ENCODE results near the gene RPRML. TPM values are rescaled to one million over a fixed set of nuclear protein-coding genes. Genes with fewer than 3 reads are reported as not detected.

RPRML gene
- total and polyA plus RNA-seq, 5 donors from 2014 or later = not detected

GRCh38 chr17:46984341-46984740, 5.3 kb upstream of the RPRML start:
- peaks cover 6% of the 10 kb centered on the region for H3K27me3 ChIP-seq (ENCODE audit: control insufficient read depth, insufficient read depth, low read length)
- ATAC-seq (ENCODE audit: low read depth in 2 of 2) = no peak
- Mint-ChIP-seq H3K4me3 (no peak overlapping the region), H3K4me1 (peaks cover 0 to 8% (median 1%) of the 10 kb centered on the region in 4 donors), H3K27ac (no peak overlapping the region), H3K27me3 (peaks cover 28% of the 10 kb centered on the region), H3K9me3 (no peaks in the 10 kb centered on the region), H3K36me3 (peaks cover 13% of the 10 kb centered on the region)
- H3K27ac ChIP-seq (ENCODE audit: insufficient read depth, low read length, poor library complexity, severe bottlenecking) = no peak overlapping the region
- no peaks in the 10 kb centered on the region for H3K36me3 ChIP-seq (ENCODE audit: control insufficient read depth, insufficient read depth, low read length)
- H3K4me3 ChIP-seq (ENCODE audit: low read depth, low read length) = no peak overlapping the region
- H3K9me3 ChIP-seq (ENCODE audit: control insufficient read depth in 2 of 2, low read length in 2 of 2) = no peaks in the 10 kb centered on the region
- no peak for DNase-seq
- peaks cover 3% of the 10 kb centered on the region for H3K4me1 ChIP-seq (ENCODE audit: control insufficient read depth, insufficient read depth, low read length, poor library complexity, severe bottlenecking)

- no peaks in the 10 kb centered on the region for H3K9me3 Mint-ChIP-seq
- H3K36me3 Mint-ChIP-seq = peaks cover 13% of the 10 kb centered on the region
- H3K27me3 ChIP-seq (ENCODE audit: control insufficient read depth, insufficient read depth, low read length) = peaks cover 6% of the 10 kb centered on the region
- H3K27ac Mint-ChIP-seq = peak overlapping the region in 1 of 3 donors; percentile 48
- peaks cover 9% of the 10 kb centered on the region for H3K4me1 ChIP-seq (ENCODE audit: control insufficient read depth, insufficient read depth, low read length, poor library complexity, severe bottlenecking)
- DNase-seq (no peak), ATAC-seq (ENCODE audit: low read depth in 2 of 2) (no peak)
- no peak overlapping the region for H3K4me3 ChIP-seq (ENCODE audit: low read depth, low read length)
- H3K4me3 Mint-ChIP-seq = no peak overlapping the region
- peaks cover 29% of the 10 kb centered on the region for H3K27me3 Mint-ChIP-seq
- no peak overlapping the region for H3K27ac ChIP-seq (ENCODE audit: insufficient read depth, low read length, poor library complexity, severe bottlenecking)
- H3K9me3 ChIP-seq (ENCODE audit: control insufficient read depth in 2 of 2, low read length in 2 of 2) = no peaks in the 10 kb centered on the region
- peaks cover 0 to 9% (median 1%) of the 10 kb centered on the region in 4 donors for H3K4me1 Mint-ChIP-seq
- no peaks in the 10 kb centered on the region for H3K36me3 ChIP-seq (ENCODE audit: control insufficient read depth, insufficient read depth, low read length)
These were observed 4.7 kb upstream of the RPRML start for GRCh38 chr17:46983782-46984181.

- no peaks in the 10 kb centered on the region for H3K9me3 Mint-ChIP-seq
- no peaks in the 10 kb centered on the region for H3K9me3 ChIP-seq (ENCODE audit: control insufficient read depth in 2 of 2, low read length in 2 of 2)
- H3K4me1 Mint-ChIP-seq = peaks cover 0 to 16% (median 4%) of the 10 kb centered on the region in 4 donors
- no peak overlapping the region for H3K27ac Mint-ChIP-seq
- peaks cover 16% of the 10 kb centered on the region for H3K36me3 Mint-ChIP-seq
- no peak overlapping the region for H3K4me3 ChIP-seq (ENCODE audit: low read depth, low read length)
- H3K27me3 Mint-ChIP-seq = peaks cover 36% of the 10 kb centered on the region
- peaks cover 10% of the 10 kb centered on the region for H3K27me3 ChIP-seq (ENCODE audit: control insufficient read depth, insufficient read depth, low read length)
- H3K27ac ChIP-seq (ENCODE audit: insufficient read depth, low read length, poor library complexity, severe bottlenecking) = no peak overlapping the region
- no peak overlapping the region for H3K4me3 Mint-ChIP-seq
- H3K4me1 ChIP-seq (ENCODE audit: control insufficient read depth, insufficient read depth, low read length, poor library complexity, severe bottlenecking) = peaks cover 18% of the 10 kb centered on the region
- DNase-seq = no peak
- no peak for ATAC-seq (ENCODE audit: low read depth in 2 of 2)
- no peaks in the 10 kb centered on the region for H3K36me3 ChIP-seq (ENCODE audit: control insufficient read depth, insufficient read depth, low read length)
These were observed 3.5 kb upstream of the RPRML start for GRCh38 chr17:46982577-46982976.

- Histone ChIP-seq H3K36me3 (ENCODE audit: control insufficient read depth, insufficient read depth, low read length) (no peaks in the 10 kb centered on the region), H3K9me3 (ENCODE audit: control insufficient read depth in 2 of 2, low read length in 2 of 2) (no peaks in the 10 kb centered on the region), H3K27ac (ENCODE audit: insufficient read depth, low read length, poor library complexity, severe bottlenecking) (no peak overlapping the region), H3K4me3 (ENCODE audit: low read depth, low read length) (no peak overlapping the region), H3K4me1 (ENCODE audit: control insufficient read depth, insufficient read depth, low read length, poor library complexity, severe bottlenecking) (peaks cover 18% of the 10 kb centered on the region), H3K27me3 (ENCODE audit: control insufficient read depth, insufficient read depth, low read length) (peaks cover 14% of the 10 kb centered on the region)
- peak in 1 of 2 donors; percentile 31 for ATAC-seq (ENCODE audit: low read depth in 2 of 2)
- Mint-ChIP-seq H3K36me3 (peaks cover 30% of the 10 kb centered on the region), H3K27ac (peak overlapping the region in 1 of 3 donors; percentile 63), H3K4me1 (peaks cover 0 to 18% (median 4%) of the 10 kb centered on the region in 4 donors), H3K9me3 (peaks cover 0 to 2% (median 0%) of the 10 kb centered on the region in 7 donors), H3K27me3 (peaks cover 44% of the 10 kb centered on the region), H3K4me3 (peak overlapping the region in 2 of 4 donors; percentile 66 to 74)
- DNase-seq = peak in 1 of 3 donors; percentile 25
These were observed 435 bp downstream of the RPRML start for GRCh38 chr17:46978489-46979146.

GRCh38 chr17:46977750-46978488, 1.1 kb downstream of the RPRML start:
- H3K27me3 Mint-ChIP-seq = peaks cover 43% of the 10 kb centered on the region

GRCh38 chr17:46977348-46977747, 1.7 kb downstream of the RPRML start:
- Mint-ChIP-seq H3K9me3 (peaks cover 0 to 2% (median 0%) of the 10 kb centered on the region in 7 donors), H3K4me3 (peak overlapping the region in 1 of 4 donors; percentile 13), H3K27me3 (peaks cover 43% of the 10 kb centered on the region), H3K27ac (peak overlapping the region in 1 of 3 donors; percentile 35), H3K36me3 (peaks cover 37% of the 10 kb centered on the region), H3K4me1 (peaks cover 0 to 18% (median 4%) of the 10 kb centered on the region in 4 donors)
- Histone ChIP-seq H3K27me3 (ENCODE audit: control insufficient read depth, insufficient read depth, low read length) (peaks cover 14% of the 10 kb centered on the region), H3K27ac (ENCODE audit: insufficient read depth, low read length, poor library complexity, severe bottlenecking) (no peak overlapping the region), H3K4me1 (ENCODE audit: control insufficient read depth, insufficient read depth, low read length, poor library complexity, severe bottlenecking) (peaks cover 18% of the 10 kb centered on the region), H3K36me3 (ENCODE audit: control insufficient read depth, insufficient read depth, low read length) (no peaks in the 10 kb centered on the region), H3K9me3 (ENCODE audit: control insufficient read depth in 2 of 2, low read length in 2 of 2) (no peaks in the 10 kb centered on the region), H3K4me3 (ENCODE audit: low read depth, low read length) (no peak overlapping the region)
- ATAC-seq (ENCODE audit: low read depth in 2 of 2) (no peak), DNase-seq (no peak)

More at GRCh38 chr17:46977750-46978488, 1.1 kb downstream of the RPRML start:
- Mint-ChIP-seq H3K4me3 (peak overlapping the region in 3 of 4 donors; percentile 82 to 89 (median 86)), H3K36me3 (peaks cover 33% of the 10 kb centered on the region), H3K9me3 (peaks cover 0 to 2% (median 0%) of the 10 kb centered on the region in 7 donors), H3K27ac (no peak overlapping the region), H3K4me1 (peaks cover 0 to 18% (median 4%) of the 10 kb centered on the region in 4 donors)
- H3K9me3 ChIP-seq (ENCODE audit: control insufficient read depth in 2 of 2, low read length in 2 of 2) = no peaks in the 10 kb centered on the region
- ATAC-seq (ENCODE audit: low read depth in 2 of 2) (no peak), DNase-seq (no peak)
- no peaks in the 10 kb centered on the region for H3K36me3 ChIP-seq (ENCODE audit: control insufficient read depth, insufficient read depth, low read length)
- no peak overlapping the region for H3K4me3 ChIP-seq (ENCODE audit: low read depth, low read length)
- no peak overlapping the region for H3K27ac ChIP-seq (ENCODE audit: insufficient read depth, low read length, poor library complexity, severe bottlenecking)
- H3K4me1 ChIP-seq (ENCODE audit: control insufficient read depth, insufficient read depth, low read length, poor library complexity, severe bottlenecking) = peaks cover 18% of the 10 kb centered on the region
- peaks cover 14% of the 10 kb centered on the region for H3K27me3 ChIP-seq (ENCODE audit: control insufficient read depth, insufficient read depth, low read length)

- ATAC-seq (ENCODE audit: low read depth in 2 of 2) (no peak), DNase-seq (no peak)
- peaks cover 43% of the 10 kb centered on the region for H3K27me3 Mint-ChIP-seq
- peaks cover 18% of the 10 kb centered on the region for H3K4me1 ChIP-seq (ENCODE audit: control insufficient read depth, insufficient read depth, low read length, poor library complexity, severe bottlenecking)
- H3K27ac ChIP-seq (ENCODE audit: insufficient read depth, low read length, poor library complexity, severe bottlenecking) = no peak overlapping the region
- H3K4me3 ChIP-seq (ENCODE audit: low read depth, low read length) = no peak overlapping the region
- peaks cover 0 to 18% (median 4%) of the 10 kb centered on the region in 4 donors for H3K4me1 Mint-ChIP-seq
- peaks cover 0 to 2% (median 0%) of the 10 kb centered on the region in 7 donors for H3K9me3 Mint-ChIP-seq
- H3K27ac Mint-ChIP-seq = no peak overlapping the region
- H3K4me3 Mint-ChIP-seq = no peak overlapping the region
- H3K27me3 ChIP-seq (ENCODE audit: control insufficient read depth, insufficient read depth, low read length) = peaks cover 14% of the 10 kb centered on the region
- no peaks in the 10 kb centered on the region for H3K36me3 ChIP-seq (ENCODE audit: control insufficient read depth, insufficient read depth, low read length)
- peaks cover 37% of the 10 kb centered on the region for H3K36me3 Mint-ChIP-seq
- no peaks in the 10 kb centered on the region for H3K9me3 ChIP-seq (ENCODE audit: control insufficient read depth in 2 of 2, low read length in 2 of 2)
These were observed 2.3 kb downstream of the RPRML start for GRCh38 chr17:46976626-46977270.

Data from CD4-positive, CD25-positive, alpha-beta regulatory T cell (primary cell).